Osteocyte (in vitro differentiated cells): ENCODE measurements around the gene NFIA. TPM values are rescaled to one million over a fixed set of nuclear protein-coding genes. Genes with fewer than 3 reads are reported as not detected.
"Not testable (repeated sequence)": the region's sequence is repeated elsewhere in the genome, so short reads cannot be mapped to it uniquely, and the experiment has no call there.

Experiments used
- DNase-seq: peaks from one replicate; pipeline ENCODE4 v3.0.0; 2021; ENCODE audit warnings: mixed read lengths; ENCODE audit not compliant: unreplicated experiment; ENCODE audit errors: extremely low spot score
- H3K27ac Mint-ChIP-seq: one replicate; pipeline ENCODE4 v1.8.0; 2021; ENCODE audit warnings: mild to moderate bottlenecking, mixed read lengths; ENCODE audit not compliant: unreplicated experiment
- H3K27me3 Mint-ChIP-seq: one replicate; pipeline ENCODE4 v1.8.0; 2021; ENCODE audit warnings: mixed read lengths; ENCODE audit not compliant: unreplicated experiment
- H3K36me3 Mint-ChIP-seq: one replicate; pipeline ENCODE4 v1.8.0; 2021; ENCODE audit warnings: mixed read lengths; ENCODE audit not compliant: unreplicated experiment
- H3K4me1 Mint-ChIP-seq: one replicate; pipeline ENCODE4 v1.8.0; 2021; ENCODE audit warnings: mixed read lengths; ENCODE audit not compliant: unreplicated experiment
- H3K4me3 Mint-ChIP-seq: one replicate; pipeline ENCODE4 v1.8.0; 2021; ENCODE audit warnings: mild to moderate bottlenecking, moderate library complexity, mixed read lengths; ENCODE audit not compliant: unreplicated experiment
- H3K9me3 Mint-ChIP-seq: one replicate; pipeline ENCODE4 v1.8.0; 2021; ENCODE audit warnings: mixed read lengths; ENCODE audit not compliant: unreplicated experiment
- CTCF ChIP-seq: fragments of 200-600 bp; sonication (generic); IDR thresholded peaks from 2 replicates; pipeline ENCODE4 v1.5.0; 2021; ENCODE audit warnings: antibody characterized with exemption, mild to moderate bottlenecking, moderate library complexity
- total RNA-seq: library from RNA; stranded (reverse); gene quantifications from 2 replicates; pipeline ENCODE4 v1.2.1, GENCODE V29; 2021

Gene NFIA
- total RNA-seq, 1 donor from 2014 or later = 46.7 TPM

GRCh38 chr1:61123326-61123725 lies 41.0 kb downstream of the NFIA start:
- Mint-ChIP-seq H3K36me3 (no peaks in the 10 kb centered on the region), H3K4me3 (no peak overlapping the region), H3K27me3 (no peaks in the 10 kb centered on the region), H3K4me1 (peaks cover 28% of the 10 kb centered on the region), H3K27ac (no peak overlapping the region), H3K9me3 (no peaks in the 10 kb centered on the region)
- TF ChIP-seq CTCF = no peak
- no peak for DNase-seq

- no peaks in the 10 kb centered on the region for H3K36me3 Mint-ChIP-seq
- peaks cover 28% of the 10 kb centered on the region for H3K4me1 Mint-ChIP-seq
- no peaks in the 10 kb centered on the region for H3K27me3 Mint-ChIP-seq
- no peak overlapping the region for H3K27ac Mint-ChIP-seq
- no peak for DNase-seq
- H3K4me3 Mint-ChIP-seq = no peak overlapping the region
- TF ChIP-seq CTCF = no peak
- H3K9me3 Mint-ChIP-seq = no peaks in the 10 kb centered on the region
Observed at GRCh38 chr1:61124078-61124477, 41.7 kb downstream of the NFIA start.

GRCh38 chr1:61124696-61125095 lies 42.3 kb downstream of the NFIA start:
- H3K4me3 Mint-ChIP-seq = no peak overlapping the region
- no peaks in the 10 kb centered on the region for H3K27me3 Mint-ChIP-seq
- no peak overlapping the region for H3K27ac Mint-ChIP-seq
- DNase-seq = no peak
- peaks cover 28% of the 10 kb centered on the region for H3K4me1 Mint-ChIP-seq
- H3K9me3 Mint-ChIP-seq = no peaks in the 10 kb centered on the region
- TF ChIP-seq CTCF = no peak
- H3K36me3 Mint-ChIP-seq = no peaks in the 10 kb centered on the region

- DNase-seq = no peak
- no peak for TF ChIP-seq CTCF
- Mint-ChIP-seq H3K27me3 (no peaks in the 10 kb centered on the region), H3K36me3 (no peaks in the 10 kb centered on the region), H3K4me1 (peaks cover 22% of the 10 kb centered on the region), H3K9me3 (no peaks in the 10 kb centered on the region), H3K4me3 (no peak overlapping the region), H3K27ac (no peak overlapping the region)
Observed at GRCh38 chr1:61125263-61125662, 42.9 kb downstream of the NFIA start.

- Mint-ChIP-seq H3K4me1 (peaks cover 16% of the 10 kb centered on the region), H3K4me3 (no peak overlapping the region), H3K27me3 (no peaks in the 10 kb centered on the region), H3K36me3 (no peaks in the 10 kb centered on the region), H3K27ac (no peak overlapping the region), H3K9me3 (no peaks in the 10 kb centered on the region)
- TF ChIP-seq CTCF = no peak
- DNase-seq = no peak
Observed at GRCh38 chr1:61125895-61126294, 43.5 kb downstream of the NFIA start.

- not testable (repeated sequence) for H3K27ac Mint-ChIP-seq, H3K4me3 Mint-ChIP-seq, H3K9me3 Mint-ChIP-seq, H3K36me3 Mint-ChIP-seq, H3K27me3 Mint-ChIP-seq, DNase-seq
- H3K4me1 Mint-ChIP-seq = peaks cover 16% of the 10 kb centered on the region
Observed at GRCh38 chr1:61126843-61127242, 44.5 kb downstream of the NFIA start.
